Stomach smooth muscle (tissue), 2 donors: ENCODE data around the gene PAM16.

Source experiments
- H3K27ac ChIP-seq: one replicate; pipeline ENCODE4 v1.7.0; 2013; ENCODE audit warnings: mild to moderate bottlenecking, low read length, inconsistent platforms
- H3K27me3 ChIP-seq, 2 donors: one replicate each; pipeline ENCODE4 v1.7.0; 2013; ENCODE audit warnings: low read length in 2 of 2; ENCODE audit not compliant: insufficient read depth in 2 of 2, control insufficient read depth in 1 of 2
- H3K36me3 ChIP-seq, 2 donors: one replicate each; pipeline ENCODE4 v1.7.0; 2013; ENCODE audit warnings: low read length in 2 of 2; ENCODE audit not compliant: control insufficient read depth in 2 of 2, insufficient read depth in 2 of 2
- H3K4me1 ChIP-seq: one replicate; pipeline ENCODE4 v1.7.0; 2013; ENCODE audit warnings: low read length; ENCODE audit not compliant: control insufficient read depth, insufficient read depth
- H3K4me3 ChIP-seq, 2 donors: one replicate each; pipeline ENCODE4 v1.7.0; 2013; ENCODE audit warnings: low read length in 2 of 2
- H3K9ac ChIP-seq, 2 donors: one replicate each; pipeline ENCODE4 v1.7.0; 2013; ENCODE audit warnings: low read length in 2 of 2, mild to moderate bottlenecking in 1 of 2
- H3K9me3 ChIP-seq, 2 donors: one replicate each; pipeline ENCODE4 v1.7.0; 2013; ENCODE audit warnings: low read length in 2 of 2; ENCODE audit not compliant: control insufficient read depth in 2 of 2
- donor health status: healthy.
- donor health status: Pancreatic carcinoma.

PAM16 gene

GRCh38 chr16:4369007-4369733, 18.0 kb upstream of the PAM16 start:
- H3K27ac ChIP-seq, result no peak overlapping the region
- H3K4me1 ChIP-seq, result peaks cover 34% of the 10 kb centered on the region
- no peak overlapping the region for H3K4me3 ChIP-seq
- no peaks in the 10 kb centered on the region for H3K9me3 ChIP-seq
- H3K36me3 ChIP-seq, result peaks cover 0 to 5% of the 10 kb centered on the region in 2 donors
- H3K27me3 ChIP-seq, result no peaks in the 10 kb centered on the region
- no peak overlapping the region for H3K9ac ChIP-seq

GRCh38 chr16:4367393-4367856, 16.3 kb upstream of the PAM16 start:
- Histone ChIP-seq H3K9ac (no peak overlapping the region), H3K4me3 (no peak overlapping the region), H3K9me3 (no peaks in the 10 kb centered on the region), H3K36me3 (peaks cover 0 to 5% of the 10 kb centered on the region in 2 donors), H3K4me1 (peaks cover 17% of the 10 kb centered on the region), H3K27ac (no peak overlapping the region), H3K27me3 (no peaks in the 10 kb centered on the region)

- Histone ChIP-seq H3K27me3 (no peaks in the 10 kb centered on the region), H3K9me3 (no peaks in the 10 kb centered on the region), H3K4me1 (peaks cover 9% of the 10 kb centered on the region), H3K36me3 (peaks cover 3 to 5% of the 10 kb centered on the region in 2 donors), H3K27ac (no peak overlapping the region), H3K4me3 (no peak overlapping the region), H3K9ac (no peak overlapping the region)
Measured at GRCh38 chr16:4366016-4366415, 14.9 kb upstream of the PAM16 start.

- Histone ChIP-seq H3K27ac (no peak overlapping the region), H3K9ac (no peak overlapping the region), H3K27me3 (no peaks in the 10 kb centered on the region), H3K4me3 (no peak overlapping the region), H3K36me3 (peaks cover 3 to 5% of the 10 kb centered on the region in 2 donors), H3K9me3 (no peaks in the 10 kb centered on the region), H3K4me1 (peaks cover 5% of the 10 kb centered on the region)
Measured at GRCh38 chr16:4365615-4366014, 14.5 kb upstream of the PAM16 start.

GRCh38 chr16:4365014-4365406, 13.9 kb upstream of the PAM16 start:
- peaks cover 3 to 5% of the 10 kb centered on the region in 2 donors for H3K36me3 ChIP-seq

GRCh38 chr16:4364196-4365013, 13.3 kb upstream of the PAM16 start:
- H3K27ac ChIP-seq, result no peak overlapping the region

More at GRCh38 chr16:4365014-4365406, 13.9 kb upstream of the PAM16 start:
- peaks cover 2% of the 10 kb centered on the region for H3K4me1 ChIP-seq
- no peaks in the 10 kb centered on the region for H3K27me3 ChIP-seq
- no peak overlapping the region for H3K9ac ChIP-seq
- no peak overlapping the region for H3K4me3 ChIP-seq
- no peak overlapping the region for H3K27ac ChIP-seq
- no peaks in the 10 kb centered on the region for H3K9me3 ChIP-seq

GRCh38 chr16:4362476-4363135, 11.5 kb upstream of the PAM16 start:
- H3K9ac ChIP-seq, result no peak overlapping the region
- peaks cover 3 to 11% of the 10 kb centered on the region in 2 donors for H3K36me3 ChIP-seq
- no peak overlapping the region for H3K27ac ChIP-seq

More at GRCh38 chr16:4364196-4365013, 13.3 kb upstream of the PAM16 start:
- Histone ChIP-seq H3K4me3 (no peak overlapping the region), H3K9me3 (no peaks in the 10 kb centered on the region), H3K9ac (no peak overlapping the region), H3K4me1 (peaks cover under 1% of the 10 kb centered on the region), H3K27me3 (no peaks in the 10 kb centered on the region), H3K36me3 (peaks cover 3 to 5% of the 10 kb centered on the region in 2 donors)

GRCh38 chr16:4361944-4362311, 10.8 kb upstream of the PAM16 start:
- Histone ChIP-seq H3K27ac (no peak overlapping the region), H3K9ac (no peak overlapping the region), H3K4me3 (no peak overlapping the region), H3K27me3 (no peaks in the 10 kb centered on the region), H3K4me1 (peaks cover 5% of the 10 kb centered on the region), H3K36me3 (peaks cover 3 to 10% of the 10 kb centered on the region in 2 donors), H3K9me3 (no peaks in the 10 kb centered on the region)

More at GRCh38 chr16:4362476-4363135, 11.5 kb upstream of the PAM16 start:
- Histone ChIP-seq H3K27me3 (no peaks in the 10 kb centered on the region), H3K4me1 (peaks cover 5% of the 10 kb centered on the region), H3K9me3 (no peaks in the 10 kb centered on the region), H3K4me3 (no peak overlapping the region)

- no peak overlapping the region for H3K9ac ChIP-seq
- peaks cover 3 to 10% of the 10 kb centered on the region in 2 donors for H3K36me3 ChIP-seq
- H3K4me1 ChIP-seq, result peaks cover 5% of the 10 kb centered on the region
- H3K4me3 ChIP-seq, result no peak overlapping the region
- no peak overlapping the region for H3K27ac ChIP-seq
- H3K27me3 ChIP-seq, result no peaks in the 10 kb centered on the region
- H3K9me3 ChIP-seq, result no peaks in the 10 kb centered on the region
Measured at GRCh38 chr16:4361033-4361943, 10.2 kb upstream of the PAM16 start.

- Histone ChIP-seq H3K27ac (no peak overlapping the region), H3K36me3 (peaks cover 3 to 10% of the 10 kb centered on the region in 2 donors), H3K4me3 (no peak overlapping the region)
Measured at GRCh38 chr16:4360538-4361021, 9.5 kb upstream of the PAM16 start.

More at GRCh38 chr16:4360538-4361021, 9.5 kb upstream of the PAM16 start:
- no peaks in the 10 kb centered on the region for H3K9me3 ChIP-seq
- H3K4me1 ChIP-seq, result peaks cover 5% of the 10 kb centered on the region
- H3K27me3 ChIP-seq, result no peaks in the 10 kb centered on the region
- no peak overlapping the region for H3K9ac ChIP-seq
